ENCODE results near the gene HBM.

Gene HBM

GRCh38 chr16:125011-125410 lies 40.8 kb upstream of the HBM start:
- H4K20me1 ChIP-seq, result peaks cover 18 to 75% (median 62%) of the 10 kb centered on the region in 11 experiments; a peak in 21 of 22 replicates
- no peaks in the 10 kb centered on the region for H3K27me3 ChIP-seq
- H3K4me2 ChIP-seq, result no peak overlapping the region
- H3K9ac ChIP-seq, result 0 out of 22 replicates have a peak overlapping the region, but pooled peaks of 1 of the 11 experiments have one; percentile 33
- no peak for TF ChIP-seq Cebpa-rat (IDR thresholded peaks at IDR 0.05)
- no peaks in the 10 kb centered on the region for H3K9me3 ChIP-seq (replicated peaks in 1 of 11)
- peaks cover 28 to 64% (median 44%) of the 10 kb centered on the region in 11 experiments for H3K36me3 ChIP-seq
- H3K4me3 ChIP-seq, result no peak overlapping the region
- H3K4me1 ChIP-seq, result peaks cover 0 to 11% (median 3%) of the 10 kb centered on the region in 10 experiments; a peak in 8 of 20 replicates
- H3K27ac ChIP-seq, result no peak overlapping the region

GRCh38 chr16:129075-129474 lies 36.7 kb upstream of the HBM start:
- H3K36me3 ChIP-seq, result peaks cover 17 to 52% (median 33%) of the 10 kb centered on the region in 11 experiments
- H3K27me3 ChIP-seq, result no peaks in the 10 kb centered on the region
- TF ChIP-seq Cebpa-rat (IDR thresholded peaks at IDR 0.05), result no peak
- 0 out of 22 replicates have a peak overlapping the region, but pooled peaks of 1 of the 11 experiments have one; percentile 23 for H3K9ac ChIP-seq
- no peaks in the 10 kb centered on the region for H3K9me3 ChIP-seq (replicated peaks in 1 of 11)
- peaks cover 20 to 83% (median 63%) of the 10 kb centered on the region in 11 experiments; a peak in 20 of 22 replicates for H4K20me1 ChIP-seq
- H3K4me1 ChIP-seq, result peaks cover 0 to 10% (median 0%) of the 10 kb centered on the region in 10 experiments; a peak in 6 of 20 replicates
- H3K4me2 ChIP-seq, result no peak overlapping the region
- no peak overlapping the region for H3K27ac ChIP-seq
- no peak overlapping the region for H3K4me3 ChIP-seq

GRCh38 chr16:130533-131173 lies 35.1 kb upstream of the HBM start:
- TF ChIP-seq Cebpa-rat (IDR thresholded peaks at IDR 0.05), result no peak
- peaks cover 13 to 68% (median 55%) of the 10 kb centered on the region in 11 experiments; a peak in 20 of 22 replicates for H4K20me1 ChIP-seq
- peaks cover 11 to 37% (median 21%) of the 10 kb centered on the region in 11 experiments; a peak in 21 of 22 replicates for H3K36me3 ChIP-seq
- H3K4me2 ChIP-seq, result no peak overlapping the region
- no peak overlapping the region for H3K9ac ChIP-seq
- H3K4me1 ChIP-seq, result peaks cover 0 to 14% (median 0%) of the 10 kb centered on the region in 10 experiments; a peak in 6 of 20 replicates
- H3K9me3 ChIP-seq (replicated peaks in 1 of 11), result no peaks in the 10 kb centered on the region
- no peaks in the 10 kb centered on the region for H3K27me3 ChIP-seq
- H3K27ac ChIP-seq, result no peak overlapping the region
- H3K4me3 ChIP-seq, result no peak overlapping the region

GRCh38 chr16:132120-132519 lies 33.7 kb upstream of the HBM start:
- Histone ChIP-seq H3K4me2 (no peak overlapping the region), H4K20me1 (peaks cover 9 to 62% (median 47%) of the 10 kb centered on the region in 11 experiments; a peak in 20 of 22 replicates), H3K4me3 (no peak overlapping the region), H3K27ac (no peak overlapping the region), H3K27me3 (no peaks in the 10 kb centered on the region), H3K9ac (no peak overlapping the region), H3K4me1 (peaks cover 6 to 22% (median 13%) of the 10 kb centered on the region in 10 experiments), H3K9me3 (replicated peaks in 1 of 11) (no peaks in the 10 kb centered on the region), H3K36me3 (peaks cover 11 to 35% (median 21%) of the 10 kb centered on the region in 11 experiments; a peak in 21 of 22 replicates)
- no peak for TF ChIP-seq Cebpa-rat (IDR thresholded peaks at IDR 0.05)

GRCh38 chr16:133716-134115 lies 32.1 kb upstream of the HBM start:
- H3K9me3 ChIP-seq (replicated peaks in 1 of 11), result no peaks in the 10 kb centered on the region
- H3K4me1 ChIP-seq, result peaks cover 13 to 28% (median 19%) of the 10 kb centered on the region in 10 experiments
- H4K20me1 ChIP-seq, result peaks cover 9 to 55% (median 38%) of the 10 kb centered on the region in 11 experiments; a peak in 20 of 22 replicates
- peaks cover 11 to 29% (median 19%) of the 10 kb centered on the region in 11 experiments; a peak in 20 of 22 replicates for H3K36me3 ChIP-seq
- H3K4me3 ChIP-seq, result no peak overlapping the region
- no peak overlapping the region for H3K4me2 ChIP-seq
- no peak for TF ChIP-seq Cebpa-rat (IDR thresholded peaks at IDR 0.05)
- peak overlapping the region in 1 of 11 experiments; percentile 29; a peak in 1 of 22 replicates for H3K9ac ChIP-seq
- no peak overlapping the region for H3K27ac ChIP-seq
- no peaks in the 10 kb centered on the region for H3K27me3 ChIP-seq

- Histone ChIP-seq H3K9me3 (replicated peaks in 1 of 11) (no peaks in the 10 kb centered on the region), H3K4me2 (peak overlapping the region; percentile 60 to 93 (median 86)), H3K27ac (peak overlapping the region; percentile 77 to 90 (median 86)), H3K36me3 (peaks cover 0 to 11% (median 0%) of the 10 kb centered on the region in 11 experiments; a peak in 5 of 22 replicates), H3K9ac (peak overlapping the region; percentile 88 to 95 (median 92)), H3K27me3 (no peaks in the 10 kb centered on the region), H3K4me1 (peaks cover 14 to 28% (median 20%) of the 10 kb centered on the region in 10 experiments), H3K4me3 (peak overlapping the region; percentile 66 to 83 (median 76)), H4K20me1 (peaks cover 0 to 13% (median 6%) of the 10 kb centered on the region in 11 experiments; a peak in 10 of 22 replicates)
- no peak for TF ChIP-seq Cebpa-rat (IDR thresholded peaks at IDR 0.05)
Observed at GRCh38 chr16:138049-138417, 27.7 kb upstream of the HBM start.

- H4K20me1 ChIP-seq, result no peaks in the 10 kb centered on the region
- peaks cover 10 to 24% (median 20%) of the 10 kb centered on the region in 10 experiments for H3K4me1 ChIP-seq
- H3K27me3 ChIP-seq, result no peaks in the 10 kb centered on the region
- H3K9me3 ChIP-seq (replicated peaks in 1 of 11), result no peaks in the 10 kb centered on the region
- no peak for TF ChIP-seq Cebpa-rat (IDR thresholded peaks at IDR 0.05)
- no peak overlapping the region for H3K4me3 ChIP-seq
- no peak overlapping the region for H3K9ac ChIP-seq
- no peak overlapping the region for H3K4me2 ChIP-seq
- H3K36me3 ChIP-seq, result peaks cover 0 to 9% (median 0%) of the 10 kb centered on the region in 11 experiments; a peak in 3 of 22 replicates
- H3K27ac ChIP-seq, result no peak overlapping the region
Observed at GRCh38 chr16:140175-140857, 25.5 kb upstream of the HBM start.

GRCh38 chr16:142405-142967 lies 23.3 kb upstream of the HBM start:
- Histone ChIP-seq H3K4me2 (no peak overlapping the region), H3K9ac (no peak overlapping the region)
- no peak for TF ChIP-seq Cebpa-rat (IDR thresholded peaks at IDR 0.05)

GRCh38 chr16:143047-143446 lies 22.7 kb upstream of the HBM start:
- H3K27ac ChIP-seq, result no peak overlapping the region
- no peak overlapping the region for H3K9ac ChIP-seq
- no peaks in the 10 kb centered on the region for H3K9me3 ChIP-seq (replicated peaks in 1 of 11)
- H3K36me3 ChIP-seq, result no peaks in the 10 kb centered on the region
- TF ChIP-seq Cebpa-rat (IDR thresholded peaks at IDR 0.05), result no peak
- no peaks in the 10 kb centered on the region for H3K27me3 ChIP-seq
- H4K20me1 ChIP-seq, result no peaks in the 10 kb centered on the region
- no peak overlapping the region for H3K4me3 ChIP-seq
- H3K4me2 ChIP-seq, result no peak overlapping the region
- peaks cover 0 to 7% (median 0%) of the 10 kb centered on the region in 10 experiments; a peak in 2 of 20 replicates for H3K4me1 ChIP-seq

More at GRCh38 chr16:142405-142967, 23.3 kb upstream of the HBM start:
- H3K4me3 ChIP-seq, result no peak overlapping the region
- no peaks in the 10 kb centered on the region for H3K9me3 ChIP-seq (replicated peaks in 1 of 11)
- no peaks in the 10 kb centered on the region for H4K20me1 ChIP-seq
- no peaks in the 10 kb centered on the region for H3K27me3 ChIP-seq
- no peak overlapping the region for H3K27ac ChIP-seq
- peaks cover 2 to 10% (median 3%) of the 10 kb centered on the region in 10 experiments for H3K4me1 ChIP-seq
- no peaks in the 10 kb centered on the region for H3K36me3 ChIP-seq

All from BLaER1 treated with 17β-estradiol and CSF1 and Interleukin-3, amounts not matched to agents 10 nM and 100 nM (cell line).